IPS-15b (cell line): ENCODE measurements around the gene L3HYPDH.
A peak's percentile ranks its signal among the peaks of the same experiment; 100 is the strongest.

Experiments used
- H3K27me3 ChIP-seq: one replicate; pipeline ENCODE4 v1.6.1; 2013; ENCODE audit warnings: low read length; ENCODE audit not compliant: control insufficient read depth, insufficient read depth
- H3K36me3 ChIP-seq: one replicate; pipeline ENCODE4 v1.6.1; 2013; ENCODE audit warnings: low read length; ENCODE audit not compliant: control insufficient read depth, insufficient read depth
- H3K4me1 ChIP-seq: one replicate; pipeline ENCODE4 v1.6.1; 2013; ENCODE audit warnings: mild to moderate bottlenecking, low read length; ENCODE audit not compliant: control insufficient read depth, insufficient read depth
- H3K4me3 ChIP-seq: one replicate; pipeline ENCODE4 v1.5.1; 2013; ENCODE audit warnings: low read depth, low read length
- H3K9ac ChIP-seq: one replicate; pipeline ENCODE4 v1.6.1; 2013; ENCODE audit warnings: low read depth, mild to moderate bottlenecking, low read length
- H3K9me3 ChIP-seq: one replicate; pipeline ENCODE4 v1.6.1; 2013; ENCODE audit warnings: mild to moderate bottlenecking, low read length; ENCODE audit not compliant: control insufficient read depth, insufficient read depth

Gene L3HYPDH

DNA sequence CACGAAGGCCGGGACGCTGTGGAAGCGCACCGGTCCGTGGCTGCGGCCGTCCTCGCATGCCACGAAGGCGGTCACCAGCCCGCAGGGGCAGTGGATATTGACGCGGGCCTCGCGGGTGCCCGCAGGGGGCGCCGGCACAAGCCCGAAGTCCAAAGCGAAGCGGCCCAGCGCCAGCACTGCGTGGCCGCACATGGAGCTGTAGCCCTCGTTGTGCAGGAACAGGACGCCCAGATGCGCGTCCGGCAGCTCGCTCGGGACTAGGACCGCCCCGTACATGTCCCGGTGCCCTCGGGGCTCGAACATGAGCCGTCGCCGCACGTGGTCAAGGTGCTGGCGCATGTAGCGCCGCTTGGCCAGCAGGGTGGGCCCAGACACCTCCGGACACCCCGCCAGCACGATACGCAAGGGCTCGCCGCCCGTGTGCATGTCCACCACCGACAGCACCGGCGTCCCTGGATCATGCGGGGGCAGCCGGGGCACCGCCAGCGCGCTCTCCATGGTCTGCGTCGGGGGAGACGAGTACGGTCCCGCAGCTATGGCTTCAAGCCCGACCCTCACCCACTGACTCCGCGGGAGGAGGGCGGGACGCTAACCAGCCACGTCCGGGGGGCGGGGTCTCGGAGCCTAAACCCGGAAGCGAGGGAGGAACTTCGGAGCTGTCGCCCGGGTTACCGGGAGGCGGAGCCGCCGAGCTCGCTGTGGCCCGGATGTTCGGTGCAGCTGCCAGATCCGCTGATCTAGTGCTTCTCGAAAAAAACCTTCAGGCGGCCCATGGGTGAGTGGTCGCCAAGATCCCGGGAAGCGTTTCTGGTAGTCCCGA is at the start of gene L3HYPDH, which contains the start of gene JKAMP:
L3HYPDH (minus strand) TSS at position 590 of the 820 bp plus-strand sequence; CDS start at position 498, 92 bp downstream.
JKAMP (plus strand) TSS at position 699 of the 820 bp plus-strand sequence; CDS start at position 772, 73 bp downstream.
- no peaks in the 10 kb centered on the region for H3K4me1 ChIP-seq
- H3K9me3 ChIP-seq: no peaks in the 10 kb centered on the region
- no peaks in the 10 kb centered on the region for H3K36me3 ChIP-seq
- peaks cover 6% of the 10 kb centered on the region for H3K27me3 ChIP-seq
- peak within 1 kb of the TSS; percentile 73 for H3K4me3 ChIP-seq
- H3K9ac ChIP-seq: peak within 1 kb of the TSS; percentile 80

DNA sequence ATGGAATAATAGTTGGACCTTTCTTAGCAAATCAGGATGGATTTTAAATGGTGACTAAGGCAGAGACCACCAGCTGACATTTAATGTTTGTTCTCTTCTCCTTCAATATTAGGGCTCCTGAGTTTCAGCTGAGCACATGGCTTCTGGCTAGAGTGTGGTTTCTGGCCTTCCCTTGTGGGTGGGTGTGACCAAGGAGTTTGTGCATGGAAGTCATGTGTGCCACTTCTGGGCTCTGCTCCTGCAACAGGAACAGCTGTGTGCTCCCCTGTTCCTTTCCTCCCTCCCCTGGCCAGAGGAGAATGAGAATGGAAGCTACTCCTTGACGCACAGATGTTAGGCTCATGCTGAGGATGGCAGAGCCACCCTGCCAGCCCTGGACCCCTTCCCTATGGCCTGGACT is 48.2 kb upstream of the L3HYPDH start:
- H3K9ac ChIP-seq: no peak overlapping the region
- no peak overlapping the region for H3K4me3 ChIP-seq
- no peaks in the 10 kb centered on the region for H3K27me3 ChIP-seq
- no peaks in the 10 kb centered on the region for H3K36me3 ChIP-seq
- H3K9me3 ChIP-seq: no peaks in the 10 kb centered on the region
- H3K4me1 ChIP-seq: no peaks in the 10 kb centered on the region

DNA sequence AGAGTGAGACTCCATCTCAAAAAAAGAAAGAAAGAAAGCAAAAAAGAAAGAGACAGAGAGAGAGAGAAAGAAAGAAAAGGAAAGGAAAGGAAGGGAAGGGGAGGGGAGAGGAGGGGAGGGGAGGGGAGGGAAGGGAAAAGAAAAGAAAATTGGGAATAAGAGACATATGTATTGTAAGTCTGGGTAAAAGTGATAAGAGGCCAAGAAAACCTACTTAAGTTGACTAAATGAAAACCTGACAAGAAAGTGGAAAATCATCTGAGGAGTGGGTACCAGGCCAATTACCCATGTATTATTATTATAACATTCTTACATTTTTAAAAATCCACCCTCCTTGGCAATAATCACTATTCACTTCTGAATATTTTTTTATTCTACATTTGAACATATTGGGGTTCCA is 46.1 kb upstream of the L3HYPDH start:
- H3K4me3 ChIP-seq: no peak overlapping the region
- no peaks in the 10 kb centered on the region for H3K4me1 ChIP-seq
- no peak overlapping the region for H3K9ac ChIP-seq
- no peaks in the 10 kb centered on the region for H3K36me3 ChIP-seq
- H3K9me3 ChIP-seq: no peaks in the 10 kb centered on the region
- H3K27me3 ChIP-seq: no peaks in the 10 kb centered on the region

DNA sequence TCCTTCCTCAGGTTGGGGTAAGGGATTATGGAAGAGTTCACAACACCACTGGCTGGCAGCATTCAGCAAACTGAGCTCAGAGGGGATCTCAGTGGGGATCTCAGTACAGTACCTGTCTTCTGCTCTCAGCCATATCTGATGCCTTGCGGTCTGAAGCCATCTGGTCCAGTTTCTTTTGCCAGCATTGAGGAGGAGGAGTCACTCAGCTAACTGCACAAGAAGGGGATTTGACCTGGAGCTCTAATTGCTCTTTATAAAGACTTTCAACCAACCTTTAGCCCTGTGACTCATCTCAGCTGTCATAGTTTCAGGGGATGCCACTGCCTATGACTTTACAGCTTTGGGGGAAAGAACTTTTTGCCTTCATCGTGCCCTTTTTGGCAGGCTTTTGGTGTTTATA is 45.0 kb upstream of the L3HYPDH start:
- H3K9me3 ChIP-seq: no peaks in the 10 kb centered on the region
- no peak overlapping the region for H3K9ac ChIP-seq
- H3K27me3 ChIP-seq: no peaks in the 10 kb centered on the region
- no peaks in the 10 kb centered on the region for H3K36me3 ChIP-seq
- no peak overlapping the region for H3K4me3 ChIP-seq
- no peaks in the 10 kb centered on the region for H3K4me1 ChIP-seq

DNA sequence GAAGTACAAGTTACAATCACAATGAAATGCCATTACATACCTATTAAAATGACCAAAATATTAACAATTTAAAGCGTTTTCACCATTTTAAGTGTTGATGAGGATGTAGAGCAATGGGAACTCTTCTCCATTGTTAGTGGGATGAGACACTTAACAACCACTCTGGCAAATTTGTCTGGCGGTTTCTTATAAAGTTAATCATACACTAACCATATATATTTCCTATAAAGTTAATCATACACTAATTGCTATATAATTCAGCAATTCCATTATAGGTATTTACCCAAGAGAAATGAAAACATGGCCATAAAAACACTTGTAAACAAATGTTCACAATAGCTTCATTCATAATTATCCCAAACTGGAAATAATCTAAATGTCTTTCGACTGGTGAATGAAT is 36.0 kb upstream of the L3HYPDH start:
- Histone ChIP-seq H3K27me3 (no peaks in the 10 kb centered on the region), H3K9ac (no peak overlapping the region), H3K4me1 (no peaks in the 10 kb centered on the region), H3K4me3 (no peak overlapping the region), H3K36me3 (no peaks in the 10 kb centered on the region), H3K9me3 (no peaks in the 10 kb centered on the region)

DNA sequence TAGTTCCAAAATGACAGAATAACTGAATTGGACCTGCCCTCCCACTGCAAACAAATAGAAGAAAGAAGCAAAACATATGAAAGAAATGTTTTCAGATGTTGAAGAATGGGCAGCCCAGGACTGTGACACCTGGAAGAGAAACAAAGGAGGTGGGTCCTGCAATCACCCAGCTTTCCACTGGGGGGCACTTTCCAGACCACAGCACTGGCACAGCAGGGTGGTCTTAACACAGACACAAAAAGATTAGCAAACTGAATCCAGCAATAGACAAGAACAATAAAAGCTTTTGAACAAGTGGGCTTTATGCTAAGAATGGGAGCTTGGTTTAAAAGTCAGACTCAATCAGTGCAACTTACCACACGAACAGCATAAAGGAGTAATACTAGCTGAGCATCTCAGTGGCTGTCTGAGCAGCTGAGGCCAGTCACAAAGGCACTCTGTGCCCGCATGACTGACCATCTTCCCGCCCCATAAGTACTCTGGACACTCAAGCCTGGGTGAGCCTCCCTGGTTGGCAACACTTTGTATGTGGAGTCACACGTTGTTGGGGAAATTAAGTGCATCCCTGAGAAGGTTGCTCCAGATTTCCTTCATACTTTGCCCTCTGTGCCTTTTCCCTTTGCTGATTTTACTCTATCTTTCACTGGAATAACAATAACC is 27.8 kb upstream of the L3HYPDH start:
- H3K9me3 ChIP-seq: no peaks in the 10 kb centered on the region
- H3K36me3 ChIP-seq: no peaks in the 10 kb centered on the region
- no peak overlapping the region for H3K9ac ChIP-seq
- H3K27me3 ChIP-seq: no peaks in the 10 kb centered on the region
- no peaks in the 10 kb centered on the region for H3K4me1 ChIP-seq
- H3K4me3 ChIP-seq: no peak overlapping the region

DNA sequence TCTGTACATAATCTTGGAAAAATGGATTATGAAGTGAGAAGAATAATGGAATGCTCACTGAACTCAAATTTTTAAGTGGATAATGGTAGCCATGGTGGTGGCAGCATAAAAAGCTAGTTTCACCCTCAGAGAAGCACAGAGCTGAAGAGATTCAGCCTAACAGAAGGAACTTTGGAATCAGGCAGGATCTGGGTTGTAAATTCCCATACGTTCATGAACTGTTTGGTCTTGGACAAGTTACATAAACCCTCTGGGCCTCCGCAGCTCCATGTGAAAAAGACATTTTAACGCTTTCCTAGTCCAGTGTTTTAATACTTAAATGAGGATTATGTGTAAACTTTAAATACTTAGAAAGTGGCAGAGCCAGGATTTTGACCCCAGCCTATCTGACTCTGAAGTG is 26.8 kb upstream of the L3HYPDH start:
- Histone ChIP-seq H3K36me3 (no peaks in the 10 kb centered on the region), H3K4me1 (no peaks in the 10 kb centered on the region), H3K9ac (no peak overlapping the region), H3K4me3 (no peak overlapping the region), H3K27me3 (no peaks in the 10 kb centered on the region), H3K9me3 (no peaks in the 10 kb centered on the region)

DNA sequence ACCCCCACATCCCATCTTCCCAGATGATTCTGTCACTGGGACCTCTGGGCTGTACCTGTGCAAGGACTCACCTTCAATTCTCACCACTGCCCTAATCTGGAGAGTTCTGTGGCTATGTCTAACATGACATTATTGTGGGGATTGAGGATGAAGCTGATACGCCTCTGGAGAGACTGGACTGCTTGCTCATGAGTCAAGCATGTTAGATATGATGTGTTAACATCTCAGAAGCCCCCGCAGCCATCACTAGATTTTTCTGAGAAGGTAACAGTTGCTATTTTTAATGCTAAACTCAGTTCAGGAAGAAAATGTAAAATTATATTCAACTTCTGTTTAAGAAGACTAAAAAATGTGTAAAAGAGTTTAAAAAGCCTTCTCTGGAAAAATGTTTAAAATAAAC is 25.8 kb upstream of the L3HYPDH start:
- no peaks in the 10 kb centered on the region for H3K4me1 ChIP-seq
- no peak overlapping the region for H3K4me3 ChIP-seq
- no peaks in the 10 kb centered on the region for H3K36me3 ChIP-seq
- H3K9me3 ChIP-seq: no peaks in the 10 kb centered on the region
- H3K27me3 ChIP-seq: no peaks in the 10 kb centered on the region
- no peak overlapping the region for H3K9ac ChIP-seq

DNA sequence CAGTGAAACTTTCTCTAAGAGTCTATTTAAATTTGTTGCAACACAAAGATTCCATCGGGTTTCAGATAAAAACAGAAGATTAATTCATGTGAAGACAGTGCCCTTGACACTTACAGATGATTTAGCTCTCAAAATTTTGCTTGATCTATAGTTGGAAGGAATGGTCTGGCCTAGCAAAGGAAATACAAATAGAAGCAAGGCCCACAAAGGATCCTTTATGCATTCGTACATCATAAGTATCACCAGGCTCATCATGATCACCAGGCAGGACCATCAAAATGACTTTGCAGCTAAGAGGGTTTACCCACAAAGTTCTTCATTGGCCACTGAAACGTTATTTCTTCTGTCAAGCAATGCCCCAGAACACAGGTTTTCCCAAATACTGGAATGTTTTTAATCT is 24.9 kb upstream of the L3HYPDH start:
- H3K4me1 ChIP-seq: no peaks in the 10 kb centered on the region
- no peaks in the 10 kb centered on the region for H3K36me3 ChIP-seq
- no peaks in the 10 kb centered on the region for H3K27me3 ChIP-seq
- H3K4me3 ChIP-seq: no peak overlapping the region
- H3K9me3 ChIP-seq: no peaks in the 10 kb centered on the region
- H3K9ac ChIP-seq: no peak overlapping the region

DNA sequence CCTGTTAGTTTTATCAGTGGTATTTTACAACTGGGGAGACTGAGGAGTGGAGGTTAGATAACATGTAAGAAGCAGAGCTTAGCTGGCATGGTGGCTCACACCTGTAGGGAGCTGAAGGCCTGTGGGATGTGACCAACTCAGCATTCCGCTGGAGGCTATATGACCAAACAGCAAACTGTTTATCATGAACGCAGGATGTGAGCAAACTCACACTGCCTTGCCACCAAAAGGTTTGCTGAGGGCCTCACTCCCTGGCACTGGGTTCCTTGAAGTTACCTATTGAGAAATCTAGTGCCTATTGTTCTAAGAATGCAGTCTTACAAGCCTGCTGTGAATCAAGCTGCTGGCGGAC is 23.5 kb upstream of the L3HYPDH start:
- H3K9me3 ChIP-seq: no peaks in the 10 kb centered on the region
- H3K36me3 ChIP-seq: no peaks in the 10 kb centered on the region
- no peak overlapping the region for H3K9ac ChIP-seq
- no peaks in the 10 kb centered on the region for H3K4me1 ChIP-seq
- no peak overlapping the region for H3K4me3 ChIP-seq
- H3K27me3 ChIP-seq: no peaks in the 10 kb centered on the region

DNA sequence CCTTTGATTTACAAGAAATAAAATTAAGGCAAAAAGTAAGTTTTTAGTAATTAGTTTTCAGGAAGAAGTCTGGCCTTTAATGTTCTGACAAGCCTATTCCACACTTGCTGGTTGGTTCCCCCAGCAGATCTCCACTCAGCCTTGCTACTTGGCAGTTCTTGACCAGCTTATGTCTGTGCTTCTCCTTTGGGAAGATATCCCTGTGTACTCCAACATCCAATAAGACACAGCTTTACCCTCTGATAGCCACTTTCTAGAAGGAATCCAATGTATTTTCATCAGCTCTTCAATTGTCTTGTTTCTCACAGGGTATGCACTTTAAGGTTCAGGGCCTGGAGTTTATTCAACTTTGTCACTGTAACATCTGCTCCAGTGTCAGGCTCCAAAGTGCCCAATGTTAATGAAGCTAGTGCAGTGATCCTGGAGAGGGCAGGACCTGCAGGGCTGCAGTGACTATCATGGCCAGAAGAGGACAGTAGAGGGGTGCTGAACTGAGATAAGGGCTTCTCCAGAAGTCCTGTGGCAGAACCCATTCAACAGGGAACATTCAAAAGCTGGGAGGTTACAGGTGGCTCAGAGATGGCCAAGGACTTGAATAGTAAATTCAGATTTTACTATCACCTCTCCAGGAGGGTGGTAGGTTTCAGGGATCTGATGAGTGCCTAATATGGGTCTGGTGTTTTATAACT is 23.0 kb upstream of the L3HYPDH start:
- no peaks in the 10 kb centered on the region for H3K27me3 ChIP-seq

DNA sequence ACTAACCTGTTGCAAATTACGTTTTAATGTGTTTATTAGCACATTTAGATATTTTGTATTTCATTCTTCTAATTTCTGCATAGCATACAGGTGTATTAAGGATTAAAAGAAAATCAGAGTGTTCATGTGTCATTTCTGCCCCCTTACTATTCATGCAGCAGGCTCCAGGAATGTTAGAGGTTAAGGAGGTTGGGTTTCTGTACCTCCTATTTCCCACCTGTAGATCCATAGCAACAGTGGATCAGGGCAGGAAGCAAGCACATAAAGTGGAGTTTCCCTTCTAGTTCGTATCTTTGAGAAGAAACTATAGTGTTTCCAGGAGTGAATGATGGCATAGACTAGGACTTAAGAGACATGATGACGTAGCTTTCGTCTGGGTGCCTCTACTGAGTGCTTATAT is 19.0 kb upstream of the L3HYPDH start:
- Histone ChIP-seq H3K36me3 (no peaks in the 10 kb centered on the region), H3K27me3 (no peaks in the 10 kb centered on the region)

More for the DNA sequence above, 23.0 kb upstream of the L3HYPDH start:
- Histone ChIP-seq H3K36me3 (no peaks in the 10 kb centered on the region), H3K4me3 (no peak overlapping the region), H3K9me3 (no peaks in the 10 kb centered on the region), H3K9ac (no peak overlapping the region), H3K4me1 (no peaks in the 10 kb centered on the region)

More for the DNA sequence above, 19.0 kb upstream of the L3HYPDH start:
- H3K9ac ChIP-seq: no peak overlapping the region
- no peak overlapping the region for H3K4me3 ChIP-seq
- H3K9me3 ChIP-seq: no peaks in the 10 kb centered on the region
- no peaks in the 10 kb centered on the region for H3K4me1 ChIP-seq
